ENCODE results near the gene HEYL.

The HEYL gene

GRCh38 chr1:39593386-39593785 is 46.1 kb downstream of the HEYL start:
- no peak for DNase-seq

- DNase-seq: no peak
Measured at GRCh38 chr1:39592069-39592468, 47.4 kb downstream of the HEYL start.

- DNase-seq: no peak
Measured at GRCh38 chr1:39590546-39590945, 48.9 kb downstream of the HEYL start.

- DNase-seq: no peak
Measured at GRCh38 chr1:39585933-39586332, 53.5 kb downstream of the HEYL start.

GRCh38 chr1:39576016-39576657 is 63.3 kb downstream of the HEYL start:
- peak; percentile 38 for DNase-seq

- DNase-seq: peak; percentile 82
Measured at GRCh38 chr1:39575191-39576015, 64.0 kb downstream of the HEYL start.

- no peak for DNase-seq
Measured at GRCh38 chr1:39574646-39575045, 64.8 kb downstream of the HEYL start.
